Body of pancreas (tissue), 4 donors: Measurements from ENCODE around the gene NET1. TPM values are rescaled to one million over a fixed set of nuclear protein-coding genes. Genes with fewer than 3 reads are reported as not detected.
"Not testable (repeated sequence)": the region's sequence is repeated elsewhere in the genome, so short reads cannot be mapped to it uniquely, and the experiment has no call there.

Experiments
- ATAC-seq: fragments of 150-250 bp; one replicate; pipeline ENCODE4 v1.9.1; 2016
- DNase-seq, 4 donors: peaks; one replicate each; pipeline ENCODE4 v3.0.0-alpha.2; 2019
- H3K27ac ChIP-seq, 4 donors: fragments of 200-600 bp; sonication (generic); 1 replicate in 3 of 4; 2 replicates in 1 of 4; pipeline versions ENCODE4 v1.5.1 to v1.6.1; 2016 to 2019; ENCODE audit warnings: mild to moderate bottlenecking in 1 of 4, mixed read lengths in 1 of 4, moderate library complexity in 1 of 4
- H3K27me3 ChIP-seq, 2 donors: fragments of 200-600 bp; sonication (generic); one replicate each; pipeline ENCODE4 v1.6.0; 2016; ENCODE audit warnings: mild to moderate bottlenecking in 1 of 2
- H3K36me3 ChIP-seq, 2 donors: fragments of 200-600 bp; sonication (generic); replicated peaks in 1 of 2; 2 replicates each; pipeline ENCODE4 v1.5.1; 2016; ENCODE audit warnings: low read depth in 2 of 2; ENCODE audit not compliant: insufficient read depth in 1 of 2
- H3K4me1 ChIP-seq: fragments of 200-600 bp; sonication (generic); one replicate; pipeline ENCODE4 v1.6.0; 2016
- H3K4me3 ChIP-seq, 2 donors: fragments of 200-600 bp; sonication (generic); 1 replicate in 1 of 2; 2 replicates in 1 of 2; pipeline ENCODE4 v1.5.1; 2016 to 2019
- H3K9me3 ChIP-seq, 3 donors: fragments of 200-600 bp; sonication (generic); 1 replicate in 2 of 3; 2 replicates in 1 of 3; pipeline ENCODE4 v1.5.1; 2016
- CTCF ChIP-seq, 7 experiments: fragments of 450-650 bp in 4 of 7; fragments of 200-600 bp in 3 of 7; sonication (generic) in 3 of 7; IDR thresholded peaks; one replicate each; pipeline ENCODE4 v1.5.1; 2016 to 2019; ENCODE audit warnings: antibody characterized with exemption in 7 of 7
- POLR2A ChIP-seq, 3 donors: fragments of 450-650 bp; IDR thresholded peaks; one replicate each; pipeline ENCODE4 v1.6.1; 2016; ENCODE audit warnings: antibody characterized with exemption in 3 of 3, mild to moderate bottlenecking in 2 of 3
- WGBS, 2 donors: methylation state at CpG; one replicate each; pipeline ENCODE4 v1.1.5; 2017; 5-methylcytosine and 5-hydroxymethylcytosine counted together
- intact Hi-C: fragments of 100-400 bp; cut with DNase I; formaldehyde crosslinking; loops from one replicate; pipeline ENCODE4 v1.15.1; 2023
- total RNA-seq, 2 donors: library from RNA; depleted of rRNA; stranded (reverse); fragments of >200 nt; gene quantifications; one replicate each; pipeline ENCODE4 v1.1.0, GENCODE V29; 2016

The NET1 gene
- total RNA-seq, 2 donors from 2014 or later: 37.9 to 70.3 TPM

GRCh38 chr10:5467634-5468255 lies 55.4 kb downstream of the NET1 start:
- no peak overlapping the region for H3K27ac ChIP-seq
- no peaks in the 10 kb centered on the region for H3K27me3 ChIP-seq
- intact Hi-C loops: no loop called here
- DNase-seq (no peak), ATAC-seq (no peak)
- TF ChIP-seq CTCF (IDR thresholded peaks at IDR 0.05) (no peak), POLR2A (IDR thresholded peaks at IDR 0.05) (no peak)
- 74 to 82% methylated on average over 6 of the region's 6 CpGs for WGBS, 2 donors
- H3K4me1 ChIP-seq: peaks cover 18% of the 10 kb centered on the region
- H3K36me3 ChIP-seq: no peaks in the 10 kb centered on the region
- no peak overlapping the region for H3K4me3 ChIP-seq
- H3K9me3 ChIP-seq: no peaks in the 10 kb centered on the region

DNA sequence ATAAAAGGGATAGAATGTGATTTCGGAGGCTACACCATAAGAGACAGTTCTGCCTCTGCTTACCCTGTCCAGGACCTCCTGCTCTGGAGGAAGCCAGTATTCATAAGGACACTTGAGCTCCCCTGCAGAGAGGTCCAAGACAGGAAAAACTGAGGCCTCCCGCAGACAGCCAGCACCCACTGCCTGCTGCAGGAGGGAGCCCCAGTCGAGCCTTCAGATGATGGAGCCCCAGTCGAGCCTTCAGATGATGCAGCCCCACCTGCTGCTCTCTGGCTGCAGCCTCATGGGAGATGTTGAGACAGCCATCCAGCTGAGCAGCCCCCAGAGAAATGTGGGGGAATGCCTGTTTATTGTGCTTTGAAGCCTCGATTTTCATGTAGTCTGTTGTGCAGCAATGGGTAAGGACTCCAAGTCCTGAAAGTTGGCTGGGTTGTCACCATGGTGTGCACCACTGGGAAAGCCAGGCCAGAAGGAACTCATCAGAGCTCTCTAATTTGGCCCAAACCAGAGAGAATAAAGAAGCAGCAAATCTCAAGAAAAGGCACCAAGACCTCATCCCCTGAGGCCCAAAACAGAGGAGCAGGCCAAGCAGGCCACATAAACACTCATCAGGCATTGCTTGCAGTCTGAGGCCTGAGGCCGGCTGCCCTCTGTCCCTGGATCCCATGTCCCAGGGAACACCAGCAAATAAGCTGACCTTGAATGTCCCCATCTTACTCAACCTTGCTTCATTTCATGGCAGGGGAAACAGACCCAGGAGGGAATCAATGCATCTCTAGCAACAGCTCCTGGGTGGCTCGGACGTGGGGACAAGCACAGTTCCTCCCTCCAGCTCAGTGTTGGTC lies 56.1 kb downstream of the NET1 start:
- H3K27me3 ChIP-seq: no peaks in the 10 kb centered on the region
- DNase-seq (no peak), ATAC-seq (no peak)
- no peaks in the 10 kb centered on the region for H3K36me3 ChIP-seq
- WGBS, 2 donors: 91 to 92% methylated on average over 8 of the region's 8 CpGs
- H3K27ac ChIP-seq: no peak overlapping the region
- H3K4me1 ChIP-seq: peaks cover 18% of the 10 kb centered on the region
- TF ChIP-seq POLR2A (IDR thresholded peaks at IDR 0.05): no peak
- no peak for TF ChIP-seq CTCF (IDR thresholded peaks at IDR 0.05)
- H3K9me3 ChIP-seq: no peaks in the 10 kb centered on the region
- intact Hi-C loops: no loop called here
- no peak overlapping the region for H3K4me3 ChIP-seq

GRCh38 chr10:5469353-5470061 lies 57.1 kb downstream of the NET1 start:
- H3K4me1 ChIP-seq: peaks cover 18% of the 10 kb centered on the region
- intact Hi-C loops: no loop called here
- TF ChIP-seq POLR2A (IDR thresholded peaks at IDR 0.05) (no peak), CTCF (IDR thresholded peaks at IDR 0.05) (no peak)
- no peak overlapping the region for H3K27ac ChIP-seq
- no peaks in the 10 kb centered on the region for H3K27me3 ChIP-seq
- no peak for DNase-seq
- H3K9me3 ChIP-seq: no peaks in the 10 kb centered on the region
- 85 to 89% methylated on average over 13 to 15 of the region's 15 CpGs for WGBS, 2 donors
- no peak for ATAC-seq
- H3K4me3 ChIP-seq: no peak overlapping the region
- no peaks in the 10 kb centered on the region for H3K36me3 ChIP-seq

- no peak for DNase-seq
- intact Hi-C loops: no loop called here
- no peaks in the 10 kb centered on the region for H3K36me3 ChIP-seq
- no peak for ATAC-seq
- H3K27me3 ChIP-seq: no peaks in the 10 kb centered on the region
- no peaks in the 10 kb centered on the region for H3K9me3 ChIP-seq
- H3K27ac ChIP-seq: no peak overlapping the region
- TF ChIP-seq POLR2A (IDR thresholded peaks at IDR 0.05): no peak
- TF ChIP-seq CTCF (IDR thresholded peaks at IDR 0.05): no peak
- 97 to 100% methylated on average over 11 to 14 of the region's 15 CpGs for WGBS, 2 donors
- H3K4me3 ChIP-seq: no peak overlapping the region
- H3K4me1 ChIP-seq: peaks cover 18% of the 10 kb centered on the region
Measured at GRCh38 chr10:5470062-5470751, 57.9 kb downstream of the NET1 start.

DNA sequence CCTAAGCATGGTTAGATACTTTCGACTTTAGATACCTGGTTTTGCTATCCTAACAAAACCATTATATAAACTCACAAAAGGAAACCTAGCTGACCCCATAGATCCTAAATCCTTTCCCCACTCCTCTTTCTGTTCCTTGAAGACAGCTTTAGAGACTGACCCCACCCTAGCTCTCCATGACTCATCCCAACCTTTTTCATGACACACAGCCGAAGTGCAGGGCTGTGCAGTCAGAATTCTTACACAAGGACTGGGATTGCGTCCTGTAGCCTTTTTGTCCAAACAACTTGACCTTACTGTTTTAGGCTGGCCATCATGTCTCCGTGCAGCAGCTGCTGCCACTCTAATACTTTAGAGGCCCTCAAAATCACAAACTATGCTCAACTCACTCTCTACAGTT lies 62.3 kb downstream of the NET1 start:
- H3K36me3 ChIP-seq, DNase-seq, ATAC-seq, H3K27ac ChIP-seq, intact Hi-C loops, H3K4me3 ChIP-seq, H3K27me3 ChIP-seq, H3K9me3 ChIP-seq, H3K4me1 ChIP-seq: not testable (repeated sequence)
- 92 to 94% methylated on average over 4 of the region's 4 CpGs for WGBS, 2 donors

DNA sequence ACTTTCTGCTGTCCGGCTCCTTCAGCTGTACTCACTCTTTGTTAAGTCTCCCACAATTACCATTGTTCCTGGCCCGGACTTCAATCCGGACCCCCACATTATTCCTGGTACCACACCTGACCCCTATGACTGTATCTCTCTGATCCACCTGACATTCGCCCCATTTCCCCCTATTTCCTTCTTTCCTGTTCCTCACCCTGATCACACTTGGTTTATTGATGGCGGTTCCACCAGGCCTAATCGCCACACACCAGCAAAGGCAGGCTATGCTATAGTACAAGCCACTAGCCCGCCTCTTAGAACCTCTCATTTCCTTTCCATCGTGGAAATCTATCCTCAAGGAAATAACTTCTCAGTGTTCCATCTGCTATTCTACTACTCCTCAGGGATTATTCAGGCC lies 62.7 kb downstream of the NET1 start:
- H3K27ac ChIP-seq, H3K4me3 ChIP-seq, H3K9me3 ChIP-seq, H3K27me3 ChIP-seq, intact Hi-C loops, H3K4me1 ChIP-seq, DNase-seq, ATAC-seq, H3K36me3 ChIP-seq: not testable (repeated sequence)
- WGBS, 2 donors: 88 to 91% methylated on average over 8 of the region's 8 CpGs
